GM21526 (cell line): ENCODE measurements around the gene CHKB.
"Not testable (repeated sequence)": the region's sequence is repeated elsewhere in the genome, so short reads cannot be mapped to it uniquely, and the experiment has no call there.

ENCODE experiments used
- ATAC-seq: cut with Tn5 transposase; IDR thresholded peaks from one replicate; pipeline ENCODE4 v1.9.1; 2021; ENCODE audit warnings: moderate library complexity; ENCODE audit not compliant: unreplicated experiment, low FRiP score

Gene CHKB

DNA sequence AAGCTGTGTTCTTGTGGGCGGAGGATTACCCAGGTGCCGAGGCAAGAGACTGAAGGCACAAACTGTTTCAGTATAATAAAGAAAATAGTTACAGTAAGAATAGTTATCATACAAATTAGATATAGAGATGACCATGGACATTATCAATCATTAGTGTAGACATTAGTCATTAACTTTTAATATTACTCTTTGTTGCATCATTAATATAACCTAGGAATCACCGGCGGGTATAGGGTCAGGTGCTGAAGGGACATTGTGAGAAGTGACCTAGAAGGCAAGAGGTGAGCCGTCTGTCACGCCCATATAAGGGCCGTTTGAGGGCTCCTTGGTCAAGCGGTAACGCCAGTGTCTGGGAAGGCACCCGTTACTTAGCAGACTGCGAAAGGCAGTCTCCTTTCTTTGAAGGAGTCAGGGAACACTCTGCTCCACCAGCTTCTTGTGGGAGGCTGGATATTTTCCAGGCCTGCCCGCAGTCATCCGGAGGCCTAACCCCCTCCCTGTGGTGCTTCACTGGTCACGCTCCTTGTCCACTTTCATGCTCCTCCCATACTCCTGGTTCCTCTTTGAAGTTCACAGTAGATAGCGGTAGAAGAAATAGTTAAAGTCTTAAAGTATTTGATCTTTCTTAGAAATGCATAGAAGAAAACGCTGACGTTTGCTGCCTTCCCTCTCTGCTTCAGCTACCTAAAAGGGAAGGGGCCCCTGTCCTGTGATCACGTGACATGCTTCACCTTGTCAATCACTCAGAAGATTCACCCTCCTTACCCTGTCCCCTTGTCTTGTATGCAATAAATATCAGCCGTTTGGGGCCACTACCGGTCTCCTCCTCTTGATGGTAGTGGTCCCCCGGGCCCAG, 48.6 kb downstream of the CHKB start:
- not testable (repeated sequence) for ATAC-seq

DNA sequence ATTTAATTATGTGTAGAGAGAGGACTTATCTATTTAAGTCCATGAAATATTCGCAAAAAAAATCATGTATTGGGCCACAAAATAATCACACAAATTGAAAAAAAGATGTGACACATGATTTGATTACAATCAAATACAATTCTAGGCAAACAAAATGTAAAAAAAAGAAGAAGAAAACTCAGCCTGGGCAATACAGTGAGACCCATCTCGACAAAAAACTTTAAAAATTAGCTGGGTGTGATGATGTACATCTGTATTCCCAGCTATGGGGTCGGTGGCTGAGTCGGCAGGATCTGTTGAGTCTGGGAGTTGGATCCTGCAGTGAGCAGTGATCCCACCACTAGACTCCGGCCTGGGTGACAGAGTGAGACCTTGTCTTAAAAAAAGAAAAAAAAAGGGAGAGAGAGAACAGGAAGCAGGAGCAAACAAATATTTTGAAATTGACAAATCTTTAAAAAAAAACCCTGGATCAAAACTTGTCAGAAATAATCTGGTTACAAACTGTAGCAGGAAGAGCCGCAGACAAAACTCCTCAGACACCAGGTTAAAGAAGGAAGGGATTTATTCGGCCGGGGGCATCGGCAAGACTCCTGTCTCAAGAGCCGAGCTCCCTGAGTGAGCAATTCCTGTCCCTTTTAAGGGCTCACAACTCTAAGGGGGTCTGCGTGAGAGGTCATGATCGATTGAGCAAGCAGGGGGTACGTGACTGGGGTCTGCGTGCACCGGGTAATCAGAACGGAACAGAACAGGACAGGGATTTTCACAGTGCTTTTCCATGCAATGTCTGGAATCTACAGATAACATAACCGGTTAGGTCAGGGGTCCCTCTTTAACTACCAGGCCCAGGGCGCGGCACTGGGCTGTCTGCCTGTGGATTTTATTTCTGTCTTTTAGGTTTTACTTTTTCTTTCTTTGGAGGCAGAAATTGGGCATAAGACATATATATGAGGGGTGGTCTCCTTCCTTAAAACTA, 49.5 kb downstream of the CHKB start:
- ATAC-seq, result no peak

DNA sequence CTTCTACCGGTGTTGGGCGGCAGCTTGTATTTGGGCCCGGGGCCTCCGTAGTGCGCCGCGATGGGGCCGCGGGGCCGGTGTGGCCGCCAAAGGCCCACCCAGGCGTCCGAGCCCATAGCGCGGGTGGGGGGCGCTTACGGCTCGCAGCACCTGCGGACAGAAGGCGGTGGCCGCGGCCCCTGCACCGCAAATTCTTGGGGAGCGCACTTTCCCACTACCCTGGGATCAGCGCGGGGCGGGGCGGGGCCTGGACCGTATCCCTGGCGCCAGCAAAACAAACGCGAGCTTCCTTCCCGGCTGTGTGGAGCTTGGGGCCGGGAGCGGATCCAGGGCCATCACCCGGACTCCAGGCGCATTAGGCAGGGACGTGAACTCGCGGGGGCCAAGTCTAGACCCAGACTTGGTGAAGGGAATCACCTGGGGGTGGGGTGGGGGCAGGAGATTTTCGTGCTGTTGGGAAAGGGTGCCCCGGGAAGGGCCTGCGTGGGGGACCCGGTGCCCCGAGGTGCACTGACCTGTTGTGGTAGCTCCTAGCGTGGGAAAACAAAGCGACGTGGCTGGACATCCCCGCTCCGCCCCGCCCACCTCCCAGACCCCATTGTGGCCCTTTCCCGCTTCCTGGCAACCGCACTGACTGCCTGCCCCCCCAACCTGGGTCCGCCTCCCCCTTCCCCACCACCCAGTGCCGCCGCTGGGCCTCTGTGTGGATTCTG, 50.5 kb downstream of the CHKB start:
- ATAC-seq, result no peak

DNA sequence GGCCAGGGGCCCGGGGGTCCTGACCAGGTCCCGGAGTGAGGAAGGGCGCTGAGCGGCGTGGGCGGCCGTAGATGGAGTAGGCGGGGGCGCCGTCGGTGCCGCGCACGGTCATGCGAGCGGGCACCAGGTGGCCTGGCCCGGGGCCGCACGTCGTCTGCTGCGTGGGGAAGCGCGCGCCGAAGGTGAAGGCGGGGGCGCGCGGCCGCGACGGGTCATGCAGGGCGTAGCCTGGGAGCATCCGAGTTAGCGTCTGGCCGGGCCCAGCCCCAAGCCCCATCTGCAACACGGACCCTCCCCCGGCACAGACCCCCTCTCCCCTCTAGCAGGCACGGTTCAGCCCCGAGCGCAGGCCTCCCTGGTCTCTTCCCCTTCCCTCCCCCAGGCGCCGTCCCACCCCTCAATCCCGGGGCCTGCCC, 51.1 kb downstream of the CHKB start:
- ATAC-seq, result no peak

GRCh38 chr22:50530877-50531545, 51.6 kb downstream of the CHKB start:
- no peak for ATAC-seq

- no peak for ATAC-seq
These were observed 52.1 kb downstream of the CHKB start for GRCh38 chr22:50530580-50530876.

- no peak for ATAC-seq
These were observed 52.6 kb downstream of the CHKB start, which contains the start of gene TYMP for GRCh38 chr22:50529897-50530579. TYMP (minus strand) TSS chr22:50530012; CDS start chr22:50529709, 303 bp downstream.

- ATAC-seq, result no peak
These were observed 53.2 kb downstream of the CHKB start for GRCh38 chr22:50529416-50529896.
